Measurements from ENCODE around the gene TNFSF18. TPM values are rescaled to one million over a fixed set of nuclear protein-coding genes. Genes with fewer than 3 reads are reported as not detected.

Gene TNFSF18
- total and polyA plus RNA-seq, 4 donors: 0.61 TPM; not detected in 3

- Histone ChIP-seq H3K4me3 (ENCODE audit: low read depth in 1 of 3, low read length in 3 of 3) (no peak overlapping the region), H3K27ac (ENCODE audit: low read depth in 1 of 2, low read length in 2 of 2) (no peak overlapping the region), H3K4me1 (ENCODE audit: control insufficient read depth in 4 of 4, insufficient read depth in 4 of 4, low read length in 3 of 4) (peaks cover 0 to 7% (median 0%) of the 10 kb centered on the region in 4 donors), H3K27me3 (ENCODE audit: control insufficient read depth in 4 of 4, insufficient read depth in 4 of 4, low read length in 3 of 4) (no peaks in the 10 kb centered on the region), H3K9ac (ENCODE audit: low read depth in 1 of 2, low read length in 2 of 2) (no peak overlapping the region), H3K9me3 (ENCODE audit: control insufficient read depth in 4 of 4, low read length in 3 of 4) (no peaks in the 10 kb centered on the region), H3K36me3 (ENCODE audit: control insufficient read depth in 4 of 4, insufficient read depth in 3 of 4, low read depth in 1 of 4, low read length in 3 of 4) (no peaks in the 10 kb centered on the region)
- DNase-seq (ENCODE audit: low spot score): no peak
- WGBS: 96% methylated on average over 1 of the region's 1 CpG
- TF ChIP-seq RXRA (IDR thresholded peaks at IDR 0.05): no peak
- no peak for TF ChIP-seq JUND (IDR thresholded peaks at IDR 0.05)
- TF ChIP-seq, protein P1, sequence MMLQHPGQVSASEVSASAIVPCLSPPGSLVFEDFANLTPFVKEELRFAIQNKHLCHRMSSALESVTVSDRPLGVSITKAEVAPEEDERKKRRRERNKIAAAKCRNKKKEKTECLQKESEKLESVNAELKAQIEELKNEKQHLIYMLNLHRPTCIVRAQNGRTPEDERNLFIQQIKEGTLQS (IDR thresholded peaks at IDR 0.05): no peak
- TF ChIP-seq HNF4G (IDR thresholded peaks at IDR 0.05): no peak
- TF ChIP-seq TAF1 (conservative IDR thresholded peaks at IDR 0.05): no peak
- no peak for TF ChIP-seq RAD21 (IDR thresholded peaks at IDR 0.05)
- no peak for TF ChIP-seq FOXA1 (IDR thresholded peaks at IDR 0.05)
- TF ChIP-seq YY1 (IDR thresholded peaks at IDR 0.05): no peak
- TF ChIP-seq EGR1 (IDR thresholded peaks at IDR 0.05; ENCODE audit: low read depth in 2 of 2): no peak
- TF ChIP-seq, protein P2, sequence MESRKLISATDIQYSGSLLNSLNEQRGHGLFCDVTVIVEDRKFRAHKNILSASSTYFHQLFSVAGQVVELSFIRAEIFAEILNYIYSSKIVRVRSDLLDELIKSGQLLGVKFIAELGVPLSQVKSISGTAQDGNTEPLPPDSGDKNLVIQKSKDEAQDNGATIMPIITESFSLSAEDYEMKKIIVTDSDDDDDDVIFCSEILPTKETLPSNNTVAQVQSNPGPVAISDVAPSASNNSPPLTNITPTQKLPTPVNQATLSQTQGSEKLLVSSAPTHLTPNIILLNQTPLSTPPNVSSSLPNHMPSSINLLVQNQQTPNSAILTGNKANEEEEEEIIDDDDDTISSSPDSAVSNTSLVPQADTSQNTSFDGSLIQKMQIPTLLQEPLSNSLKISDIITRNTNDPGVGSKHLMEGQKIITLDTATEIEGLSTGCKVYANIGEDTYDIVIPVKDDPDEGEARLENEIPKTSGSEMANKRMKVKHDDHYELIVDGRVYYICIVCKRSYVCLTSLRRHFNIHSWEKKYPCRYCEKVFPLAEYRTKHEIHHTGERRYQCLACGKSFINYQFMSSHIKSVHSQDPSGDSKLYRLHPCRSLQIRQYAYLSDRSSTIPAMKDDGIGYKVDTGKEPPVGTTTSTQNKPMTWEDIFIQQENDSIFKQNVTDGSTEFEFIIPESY (IDR thresholded peaks at IDR 0.05): no peak
- TF ChIP-seq CTCF (IDR thresholded peaks at IDR 0.05; ENCODE audit: low read depth, low read length, missing input control): no peak
- no peak for TF ChIP-seq GABPA (IDR thresholded peaks at IDR 0.05 in 1 of 2, conservative IDR thresholded peaks at IDR 0.05 in 1 of 2)
- TF ChIP-seq FOXA2 (IDR thresholded peaks at IDR 0.05): no peak
- no peak for TF ChIP-seq SP1 (IDR thresholded peaks at IDR 0.05)
- no peak for TF ChIP-seq NR2F2 (IDR thresholded peaks at IDR 0.05)
- TF ChIP-seq HNF4A (conservative IDR thresholded peaks at IDR 0.05): no peak
These were observed 38.6 kb downstream of the TNFSF18 start for GRCh38 chr1:173012126-173012525.

GRCh38 chr1:173009597-173009996 lies 41.1 kb downstream of the TNFSF18 start:
- H3K9me3 ChIP-seq (ENCODE audit: control insufficient read depth in 4 of 4, low read length in 3 of 4): no peaks in the 10 kb centered on the region
- no peak overlapping the region for H3K4me3 ChIP-seq (ENCODE audit: low read depth in 1 of 3, low read length in 3 of 3)
- no peak for DNase-seq (ENCODE audit: low spot score)
- H3K27ac ChIP-seq (ENCODE audit: low read depth in 1 of 2, low read length in 2 of 2): no peak overlapping the region
- no peak overlapping the region for H3K9ac ChIP-seq (ENCODE audit: low read depth in 1 of 2, low read length in 2 of 2)
- H3K4me1 ChIP-seq (ENCODE audit: control insufficient read depth in 4 of 4, insufficient read depth in 4 of 4, low read length in 3 of 4): no peaks in the 10 kb centered on the region
- no peaks in the 10 kb centered on the region for H3K27me3 ChIP-seq (ENCODE audit: control insufficient read depth in 4 of 4, insufficient read depth in 4 of 4, low read length in 3 of 4)
- 69% methylated on average over 1 of the region's 1 CpG for WGBS
- TF ChIP-seq, protein P1 (IDR thresholded peaks at IDR 0.05): no peak
- no peak for TF ChIP-seq NR2F2 (IDR thresholded peaks at IDR 0.05)
- TF ChIP-seq SP1 (IDR thresholded peaks at IDR 0.05): no peak
- TF ChIP-seq RXRA (IDR thresholded peaks at IDR 0.05): no peak
- TF ChIP-seq TAF1 (conservative IDR thresholded peaks at IDR 0.05): no peak
- TF ChIP-seq, protein P2 (IDR thresholded peaks at IDR 0.05): no peak
- no peak for TF ChIP-seq RAD21 (IDR thresholded peaks at IDR 0.05)
- TF ChIP-seq FOXA2 (IDR thresholded peaks at IDR 0.05): no peak
- TF ChIP-seq CTCF (IDR thresholded peaks at IDR 0.05; ENCODE audit: low read depth, low read length, missing input control): no peak
- TF ChIP-seq EGR1 (IDR thresholded peaks at IDR 0.05; ENCODE audit: low read depth in 2 of 2): no peak
- no peak for TF ChIP-seq JUND (IDR thresholded peaks at IDR 0.05)
- no peak for TF ChIP-seq REST (IDR thresholded peaks at IDR 0.05)
- TF ChIP-seq FOXA1 (IDR thresholded peaks at IDR 0.05): no peak
- TF ChIP-seq MAX (IDR thresholded peaks at IDR 0.05): no peak
- no peak for TF ChIP-seq GABPA (IDR thresholded peaks at IDR 0.05 in 1 of 2, conservative IDR thresholded peaks at IDR 0.05 in 1 of 2)
- TF ChIP-seq YY1 (IDR thresholded peaks at IDR 0.05): no peak
- no peak for TF ChIP-seq HNF4A (conservative IDR thresholded peaks at IDR 0.05)
- TF ChIP-seq HNF4G (IDR thresholded peaks at IDR 0.05): no peak
- H3K36me3 ChIP-seq (ENCODE audit: control insufficient read depth in 4 of 4, insufficient read depth in 3 of 4, low read depth in 1 of 4, low read length in 3 of 4): no peaks in the 10 kb centered on the region
